PC-3 (cell line): ENCODE measurements around the gene CREBRF.

Source experiments
- CTCF ChIP-seq: fragments of 300-600 bp; sonication (generic); conservative IDR thresholded peaks from 2 replicates; pipeline ENCODE4 v1.5.1; 2017; ENCODE audit warnings: antibody characterized with exemption, low read depth, mild to moderate bottlenecking, low read length
- EZH2 ChIP-seq: fragments of 300-600 bp; sonication (generic); IDR thresholded peaks from one replicate; pipeline ENCODE4 v1.6.1; 2017; ENCODE audit warnings: antibody characterized with exemption, mild to moderate bottlenecking, low read length; ENCODE audit not compliant: unreplicated experiment
- EZH2phosphoT487 ChIP-seq: fragments of 300-600 bp; sonication (generic); IDR thresholded peaks from 2 replicates; pipeline ENCODE4 v1.6.1; 2018; ENCODE audit warnings: mild to moderate bottlenecking, antibody characterized with exemption, low read length, borderline replicate concordance

GRCh38 chr5:173078878-173079277, 22.7 kb downstream of the CREBRF start:
- TF ChIP-seq CTCF (no peak), EZH2 (no peak), EZH2phosphoT487 (no peak)
